OCI-LY1 (cell line): Measurements from ENCODE around the gene ZP1.

Experiments used
- H2AFZ ChIP-seq: fragments of 200-600 bp; sonication (generic), shearing (Covaris generic); 2 replicates; pipeline ENCODE4 v1.6.0; 2014; ENCODE audit warnings: antibody characterized with exemption, mild to moderate bottlenecking, low read length
- H3F3A ChIP-seq: fragments of 200-600 bp; sonication (generic), shearing (Covaris generic); 2 replicates; pipeline ENCODE4 v1.6.0; 2014; ENCODE audit warnings: mild to moderate bottlenecking, antibody characterized with exemption, low read length, moderate library complexity; ENCODE audit not compliant: insufficient read depth
- H3K27ac ChIP-seq: fragments of 200-600 bp; sonication (generic); 2 replicates; pipeline ENCODE4 v1.5.1; 2014; ENCODE audit warnings: low read length, mixed run types, mild to moderate bottlenecking, low read depth; ENCODE audit not compliant: poor library complexity, severe bottlenecking
- H3K27me3 ChIP-seq: fragments of 200-600 bp; sonication (generic); 2 replicates; pipeline ENCODE4 v1.6.0; 2014; ENCODE audit warnings: antibody characterized with exemption, mild to moderate bottlenecking, low read length, moderate library complexity; ENCODE audit not compliant: insufficient read depth
- H3K36me3 ChIP-seq: fragments of 200-600 bp; sonication (generic); 2 replicates; pipeline ENCODE4 v1.6.1; 2014; ENCODE audit warnings: mild to moderate bottlenecking, antibody characterized with exemption, low read length, moderate library complexity, mixed read lengths; ENCODE audit not compliant: insufficient read depth
- H3K4me1 ChIP-seq: fragments of 200-600 bp; sonication (generic); 2 replicates; pipeline ENCODE4 v1.5.1; 2014; ENCODE audit warnings: mild to moderate bottlenecking, low read length, moderate library complexity; ENCODE audit not compliant: insufficient read depth, severe bottlenecking
- H3K4me2 ChIP-seq: fragments of 200-600 bp; sonication (generic), shearing (Covaris generic); 2 replicates; pipeline ENCODE4 v1.6.1; 2014; ENCODE audit warnings: low read length
- H3K4me3 ChIP-seq: fragments of 200-600 bp; sonication (generic); 2 replicates; pipeline ENCODE4 v1.5.1; 2014; ENCODE audit warnings: low read length, low read depth, mild to moderate bottlenecking, mixed read lengths; ENCODE audit not compliant: poor library complexity, severe bottlenecking
- H3K79me2 ChIP-seq: fragments of 200-600 bp; shearing (Covaris generic); 2 replicates; pipeline ENCODE4 v1.6.1; 2016; ENCODE audit warnings: mixed run types, low read length, mixed read lengths; ENCODE audit not compliant: insufficient read depth
- H3K9ac ChIP-seq: fragments of 200-600 bp; sonication (generic), shearing (Covaris generic); 2 replicates; pipeline ENCODE4 v1.6.1; 2014; ENCODE audit warnings: mild to moderate bottlenecking, low read length, mixed read lengths
- H3K9me2 ChIP-seq: fragments of 200-600 bp; sonication (generic), shearing (Covaris generic); 2 replicates; pipeline ENCODE4 v1.6.1; 2014; ENCODE audit warnings: low read depth, mild to moderate bottlenecking, low read length, mixed read lengths
- H3K9me3 ChIP-seq: fragments of 200-600 bp; shearing (Covaris generic); 2 replicates; pipeline ENCODE4 v1.6.1; 2014; ENCODE audit warnings: low read length, mixed read lengths
- H4K20me1 ChIP-seq: fragments of 200-600 bp; sonication (generic), shearing (Covaris generic); 2 replicates; pipeline ENCODE4 v1.6.0; 2016; ENCODE audit warnings: mild to moderate bottlenecking, low read length; ENCODE audit not compliant: insufficient read depth
- EZH2 ChIP-seq: fragments of 200-600 bp; sonication (generic), shearing (Covaris generic); IDR thresholded peaks from 2 replicates; pipeline ENCODE4 v1.8.0; 2017; ENCODE audit warnings: borderline replicate concordance, mixed run types, mild to moderate bottlenecking, antibody characterized with exemption, low read length, moderate library complexity, mixed read lengths
- TF ChIP-seq, protein P1 (sequence below): fragments of 200-600 bp; sonication (generic), shearing (Covaris generic); IDR thresholded peaks from 2 replicates; pipeline ENCODE4 v1.5.1; 2017; ENCODE audit warnings: mild to moderate bottlenecking, antibody characterized with exemption, low read length, moderate library complexity, mixed read lengths

The ZP1 gene

DNA sequence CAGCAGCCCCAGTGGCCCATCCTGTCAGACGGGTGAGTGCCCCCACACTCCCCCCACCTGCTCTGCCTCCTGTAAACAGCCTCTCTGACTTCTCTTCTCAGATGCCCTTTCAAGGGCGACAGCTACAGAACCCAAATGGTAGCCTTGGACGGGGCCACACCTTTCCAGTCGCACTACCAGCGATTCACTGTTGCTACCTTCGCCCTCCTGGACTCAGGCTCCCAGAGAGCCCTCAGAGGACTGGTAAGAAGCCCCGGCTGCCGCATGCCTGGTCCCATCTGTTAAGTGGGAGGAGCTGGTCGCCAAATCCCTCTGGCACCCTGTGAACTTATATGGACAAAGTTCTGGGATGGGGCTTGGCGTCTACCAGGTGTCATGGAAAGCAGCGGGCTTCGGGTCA is 6.2 kb downstream of the ZP1 start:
- H4K20me1 ChIP-seq, result no peaks in the 10 kb centered on the region
- H3K9ac ChIP-seq, result no peak overlapping the region
- H3K79me2 ChIP-seq, result no peaks in the 10 kb centered on the region
- no peaks in the 10 kb centered on the region for H3K9me2 ChIP-seq
- TF ChIP-seq, protein P1, sequence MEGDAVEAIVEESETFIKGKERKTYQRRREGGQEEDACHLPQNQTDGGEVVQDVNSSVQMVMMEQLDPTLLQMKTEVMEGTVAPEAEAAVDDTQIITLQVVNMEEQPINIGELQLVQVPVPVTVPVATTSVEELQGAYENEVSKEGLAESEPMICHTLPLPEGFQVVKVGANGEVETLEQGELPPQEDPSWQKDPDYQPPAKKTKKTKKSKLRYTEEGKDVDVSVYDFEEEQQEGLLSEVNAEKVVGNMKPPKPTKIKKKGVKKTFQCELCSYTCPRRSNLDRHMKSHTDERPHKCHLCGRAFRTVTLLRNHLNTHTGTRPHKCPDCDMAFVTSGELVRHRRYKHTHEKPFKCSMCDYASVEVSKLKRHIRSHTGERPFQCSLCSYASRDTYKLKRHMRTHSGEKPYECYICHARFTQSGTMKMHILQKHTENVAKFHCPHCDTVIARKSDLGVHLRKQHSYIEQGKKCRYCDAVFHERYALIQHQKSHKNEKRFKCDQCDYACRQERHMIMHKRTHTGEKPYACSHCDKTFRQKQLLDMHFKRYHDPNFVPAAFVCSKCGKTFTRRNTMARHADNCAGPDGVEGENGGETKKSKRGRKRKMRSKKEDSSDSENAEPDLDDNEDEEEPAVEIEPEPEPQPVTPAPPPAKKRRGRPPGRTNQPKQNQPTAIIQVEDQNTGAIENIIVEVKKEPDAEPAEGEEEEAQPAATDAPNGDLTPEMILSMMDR, result no peak
- TF ChIP-seq EZH2, result no peak
- H3F3A ChIP-seq, result no peaks in the 10 kb centered on the region
- H3K36me3 ChIP-seq, result no peaks in the 10 kb centered on the region; the same call in 1 of the 2 replicates
- H3K9me3 ChIP-seq, result no peaks in the 10 kb centered on the region
- no peaks in the 10 kb centered on the region for H3K27me3 ChIP-seq
- no peak overlapping the region for H3K4me2 ChIP-seq
- H3K4me1 ChIP-seq, result no peaks in the 10 kb centered on the region
- no peak overlapping the region for H3K4me3 ChIP-seq
- H2AFZ ChIP-seq, result no peak overlapping the region
- no peak overlapping the region for H3K27ac ChIP-seq

DNA sequence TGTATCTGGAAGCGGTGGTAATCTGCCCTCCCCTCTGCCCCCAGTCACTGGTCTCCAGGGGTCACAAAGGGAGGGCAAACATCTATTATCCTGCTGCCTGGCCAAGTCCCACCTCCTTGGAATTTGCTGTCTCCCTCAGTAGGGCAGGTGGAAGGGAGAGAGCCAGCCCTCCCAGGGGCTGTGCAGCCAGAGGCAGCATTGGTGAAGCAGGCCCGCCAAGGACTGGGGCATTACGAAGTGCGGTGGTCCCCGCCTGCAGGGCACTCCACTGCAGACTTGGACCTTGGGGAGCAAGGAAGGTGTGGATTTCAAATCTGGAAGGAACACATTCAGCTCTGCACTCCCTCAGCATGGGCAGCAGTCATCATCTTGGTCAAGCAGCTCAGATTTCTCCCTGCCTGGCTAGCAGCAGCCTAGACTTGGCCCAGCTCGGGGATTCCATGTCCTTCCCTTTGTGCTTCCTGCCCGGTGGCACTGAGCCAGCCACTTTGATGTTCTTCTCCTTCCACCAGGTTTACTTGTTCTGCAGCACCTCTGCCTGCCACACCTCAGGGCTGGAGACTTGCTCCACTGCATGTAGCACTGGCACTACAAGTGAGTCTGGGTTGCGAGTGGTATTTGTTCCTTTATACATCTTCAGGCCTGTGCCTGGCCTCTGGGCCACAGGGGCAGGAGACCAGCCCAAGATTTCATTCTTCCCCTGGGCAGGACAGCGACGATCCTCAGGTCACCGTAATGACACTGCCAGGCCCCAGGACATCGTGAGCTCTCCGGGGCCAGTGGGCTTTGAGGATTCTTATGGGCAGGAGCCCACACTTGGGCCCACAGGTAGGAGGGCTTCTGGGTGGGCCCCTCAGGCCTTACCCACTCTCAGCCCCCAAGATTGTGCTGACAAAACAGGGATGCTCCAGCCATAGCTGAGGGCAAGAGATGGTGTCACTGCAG is 7.4 kb downstream of the ZP1 start:
- H3K79me2 ChIP-seq, result no peaks in the 10 kb centered on the region
- H3K4me1 ChIP-seq, result no peaks in the 10 kb centered on the region
- no peak overlapping the region for H3K27ac ChIP-seq
- no peak overlapping the region for H2AFZ ChIP-seq
- TF ChIP-seq EZH2, result no peak
- TF ChIP-seq, protein P1, result no peak
- H3K4me3 ChIP-seq, result no peak overlapping the region
- no peak overlapping the region for H3K4me2 ChIP-seq
- no peaks in the 10 kb centered on the region for H4K20me1 ChIP-seq
- H3K9me2 ChIP-seq, result no peaks in the 10 kb centered on the region
- no peaks in the 10 kb centered on the region for H3K9me3 ChIP-seq
- no peaks in the 10 kb centered on the region for H3F3A ChIP-seq
- no peaks in the 10 kb centered on the region for H3K27me3 ChIP-seq
- peaks cover 10% of the 10 kb centered on the region for H3K36me3 ChIP-seq
- H3K9ac ChIP-seq, result no peak overlapping the region

DNA sequence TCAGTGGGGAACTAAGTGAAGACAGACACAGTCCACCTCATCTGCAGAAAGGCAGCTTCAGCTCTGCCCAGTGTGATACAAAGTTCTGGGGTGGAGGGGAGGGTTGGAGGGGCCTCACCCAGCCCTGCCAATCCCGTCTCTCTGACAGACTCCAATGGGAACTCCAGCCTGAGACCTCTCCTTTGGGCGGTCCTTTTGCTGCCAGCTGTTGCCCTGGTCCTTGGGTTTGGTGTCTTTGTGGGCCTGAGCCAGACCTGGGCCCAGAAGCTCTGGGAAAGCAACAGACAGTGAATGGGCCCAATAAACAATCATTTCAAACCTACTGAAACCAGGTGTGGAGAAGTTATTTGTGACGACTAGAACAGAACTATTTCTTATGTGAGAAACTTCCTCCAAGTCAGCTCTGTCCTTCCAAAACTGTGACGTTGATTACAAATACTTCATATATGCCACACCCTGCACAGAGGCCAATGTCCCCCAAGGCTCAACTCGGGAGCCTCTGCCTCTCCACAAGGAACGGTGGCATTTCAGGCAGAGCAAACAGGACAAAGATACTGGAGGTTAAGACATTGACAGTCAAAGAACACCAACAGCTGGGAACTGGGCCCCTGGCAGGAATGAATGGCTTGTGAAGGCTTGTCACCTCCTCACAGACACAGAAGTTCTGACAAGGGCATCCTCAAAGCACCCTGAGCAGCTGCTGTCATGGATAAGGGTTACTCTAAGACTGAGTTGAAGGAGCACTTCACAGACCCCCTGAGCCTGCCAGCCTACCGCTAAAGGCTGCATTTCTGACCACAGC is 8.2 kb downstream of the ZP1 start:
- H3K27ac ChIP-seq, result no peak overlapping the region
- no peaks in the 10 kb centered on the region for H3F3A ChIP-seq
- no peak for TF ChIP-seq EZH2
- TF ChIP-seq, protein P1, result no peak
- no peaks in the 10 kb centered on the region for H3K79me2 ChIP-seq
- no peaks in the 10 kb centered on the region for H3K27me3 ChIP-seq
- no peaks in the 10 kb centered on the region for H3K4me1 ChIP-seq
- no peak overlapping the region for H3K4me2 ChIP-seq
- H3K9me2 ChIP-seq, result no peaks in the 10 kb centered on the region
- peaks cover 19% of the 10 kb centered on the region for H3K36me3 ChIP-seq
- no peak overlapping the region for H3K9ac ChIP-seq
- H4K20me1 ChIP-seq, result no peaks in the 10 kb centered on the region
- H3K9me3 ChIP-seq, result no peaks in the 10 kb centered on the region
- no peak overlapping the region for H2AFZ ChIP-seq
- H3K4me3 ChIP-seq, result no peak overlapping the region
